ENCODE results near the gene PPP1R13B. TPM values are rescaled to one million over a fixed set of nuclear protein-coding genes. Genes with fewer than 3 reads are reported as not detected.

Gene PPP1R13B
- total RNA-seq, 1 donor from 2014 or later = 16.2 TPM

DNA sequence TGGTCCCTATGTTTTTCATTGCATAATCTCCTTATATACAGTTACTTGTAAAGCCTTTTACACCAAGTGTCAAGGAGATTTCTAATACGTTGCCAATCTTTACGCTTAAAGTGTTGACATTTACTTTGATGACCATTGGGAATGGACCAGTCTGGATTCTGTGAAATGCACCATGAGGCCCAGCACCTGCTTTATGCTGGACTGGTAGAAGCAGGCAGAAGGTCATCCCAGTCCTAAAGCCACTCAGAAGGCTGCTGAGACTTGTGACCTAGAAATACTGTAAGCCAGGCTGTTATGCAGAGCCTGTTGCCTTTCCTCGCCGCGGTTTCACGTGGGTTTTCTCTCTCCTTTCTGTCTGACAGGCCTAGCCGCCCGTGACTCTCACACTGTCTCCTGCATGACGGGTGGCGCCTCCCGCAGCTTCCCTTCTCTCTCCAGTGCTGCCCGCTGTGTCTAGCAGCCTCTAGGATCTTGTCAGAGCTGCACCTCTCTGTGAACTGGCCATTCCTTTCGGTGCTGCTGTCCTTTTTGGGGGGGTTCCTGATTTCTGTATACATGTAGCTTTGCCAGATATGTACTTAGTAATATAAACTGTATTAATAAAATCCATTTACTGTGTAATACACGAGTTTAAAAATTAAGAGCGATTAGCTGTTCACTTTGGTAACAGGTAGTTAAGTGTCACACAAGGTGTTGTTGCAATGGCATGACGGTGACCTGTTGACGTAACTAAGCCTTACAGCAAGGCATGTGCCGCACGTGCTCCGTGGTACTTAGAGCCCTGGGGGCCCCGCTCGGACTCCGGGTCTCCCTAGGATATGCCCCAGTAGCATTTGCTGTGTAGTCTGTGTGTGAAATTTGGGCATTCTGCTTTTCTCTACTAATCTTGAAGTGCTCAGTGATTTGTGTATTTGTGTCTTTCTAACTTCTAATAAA, 161.8 kb downstream of the PPP1R13B start:
- CTCF ChIA-PET = no interaction called here
- TF ChIP-seq, protein P1, sequence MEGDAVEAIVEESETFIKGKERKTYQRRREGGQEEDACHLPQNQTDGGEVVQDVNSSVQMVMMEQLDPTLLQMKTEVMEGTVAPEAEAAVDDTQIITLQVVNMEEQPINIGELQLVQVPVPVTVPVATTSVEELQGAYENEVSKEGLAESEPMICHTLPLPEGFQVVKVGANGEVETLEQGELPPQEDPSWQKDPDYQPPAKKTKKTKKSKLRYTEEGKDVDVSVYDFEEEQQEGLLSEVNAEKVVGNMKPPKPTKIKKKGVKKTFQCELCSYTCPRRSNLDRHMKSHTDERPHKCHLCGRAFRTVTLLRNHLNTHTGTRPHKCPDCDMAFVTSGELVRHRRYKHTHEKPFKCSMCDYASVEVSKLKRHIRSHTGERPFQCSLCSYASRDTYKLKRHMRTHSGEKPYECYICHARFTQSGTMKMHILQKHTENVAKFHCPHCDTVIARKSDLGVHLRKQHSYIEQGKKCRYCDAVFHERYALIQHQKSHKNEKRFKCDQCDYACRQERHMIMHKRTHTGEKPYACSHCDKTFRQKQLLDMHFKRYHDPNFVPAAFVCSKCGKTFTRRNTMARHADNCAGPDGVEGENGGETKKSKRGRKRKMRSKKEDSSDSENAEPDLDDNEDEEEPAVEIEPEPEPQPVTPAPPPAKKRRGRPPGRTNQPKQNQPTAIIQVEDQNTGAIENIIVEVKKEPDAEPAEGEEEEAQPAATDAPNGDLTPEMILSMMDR (IDR thresholded peaks at IDR 0.05) = no peak
- POLR2A ChIA-PET = no interaction called here
- no peak overlapping the region for H3K4me3 Mint-ChIP-seq
- H3K36me3 Mint-ChIP-seq (ENCODE audit: low read depth) = peaks cover 75% of the 10 kb centered on the region
- intact Hi-C loops (cut with micrococcal nuclease) = no loop called here
- no peaks in the 10 kb centered on the region for H3K27me3 Mint-ChIP-seq
- no peaks in the 10 kb centered on the region for H3K9me3 Mint-ChIP-seq
- no peak for ATAC-seq (ENCODE audit: low read depth)
- DNase-seq = no peak
- H3K4me1 Mint-ChIP-seq = peaks cover 24% of the 10 kb centered on the region
- H3K27ac Mint-ChIP-seq = no peak overlapping the region

DNA sequence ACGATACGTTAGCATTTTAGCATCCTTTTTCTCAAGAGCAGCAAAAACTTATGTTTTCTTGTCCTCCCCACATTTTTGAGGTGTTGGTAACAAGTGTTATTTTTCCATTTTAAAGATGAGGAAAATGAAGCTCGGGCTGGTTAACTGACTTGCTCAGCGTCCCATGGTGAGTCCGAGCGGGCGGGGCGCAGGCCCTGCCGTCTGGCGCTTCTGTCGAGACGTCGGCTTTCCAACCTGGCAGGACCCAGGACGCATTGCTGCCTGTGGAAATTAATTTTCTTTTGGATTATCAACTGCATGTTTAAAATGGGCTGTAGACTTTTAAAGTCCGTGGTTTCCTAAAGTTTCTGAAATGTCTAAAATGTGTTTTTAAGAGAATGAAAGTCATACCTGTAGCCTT, 162.5 kb downstream of the PPP1R13B start:
- DNase-seq = no peak
- no peak for ATAC-seq (ENCODE audit: low read depth)
- Mint-ChIP-seq H3K9me3 (no peaks in the 10 kb centered on the region), H3K27me3 (no peaks in the 10 kb centered on the region), H3K27ac (no peak overlapping the region), H3K4me3 (no peak overlapping the region), H3K4me1 (peaks cover 17% of the 10 kb centered on the region), H3K36me3 (ENCODE audit: low read depth) (peaks cover 79% of the 10 kb centered on the region)
- TF ChIP-seq, protein P1 (IDR thresholded peaks at IDR 0.05) = no peak
- intact Hi-C loops (cut with micrococcal nuclease) = no loop called here
- CTCF ChIA-PET = no interaction called here
- POLR2A ChIA-PET = no interaction called here

DNA sequence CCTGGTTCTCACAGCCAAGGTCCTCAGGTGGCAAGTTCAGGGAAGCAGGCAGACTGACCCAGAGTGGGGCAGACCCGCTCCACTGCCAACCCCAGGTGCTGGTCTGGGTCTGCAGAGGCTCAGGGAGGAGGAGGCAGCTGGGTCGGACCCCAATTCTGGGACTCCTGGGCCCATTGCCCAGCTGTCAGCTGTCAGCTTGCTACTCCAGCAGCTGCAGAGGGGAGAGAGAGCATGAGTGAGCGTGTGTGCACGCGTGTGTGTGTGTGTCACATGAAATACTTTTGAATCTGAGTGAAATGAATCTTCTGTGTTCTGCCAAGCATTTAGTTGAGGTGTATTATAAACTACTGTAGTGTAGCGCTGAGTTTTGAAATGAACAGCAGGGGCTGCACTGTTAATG, 162.9 kb downstream of the PPP1R13B start:
- Mint-ChIP-seq H3K27me3 (no peaks in the 10 kb centered on the region), H3K27ac (no peak overlapping the region), H3K36me3 (ENCODE audit: low read depth) (peaks cover 81% of the 10 kb centered on the region), H3K9me3 (no peaks in the 10 kb centered on the region), H3K4me3 (no peak overlapping the region), H3K4me1 (peaks cover 17% of the 10 kb centered on the region)
- no peak for ATAC-seq (ENCODE audit: low read depth)
- ChIA-PET POLR2A (no interaction called here), CTCF (no interaction called here)
- TF ChIP-seq, protein P1 (IDR thresholded peaks at IDR 0.05) = no peak
- intact Hi-C loops (cut with micrococcal nuclease) = no loop called here
- DNase-seq = no peak

Other genes with a start within 250 kb of the PPP1R13B start
- 126 and 153 TPM in 2 replicates for gene KLC1, start 218.4 kb downstream of the PPP1R13B start, total RNA-seq
- 23.5 and 26.0 TPM in 2 replicates for gene XRCC3, start 132.1 kb downstream of the PPP1R13B start, total RNA-seq
- gene ZFYVE21, start 131.8 kb downstream of the PPP1R13B start, total RNA-seq = 12.4 and 16.7 TPM in 2 replicates
- 2.6 and 3.1 TPM in 2 replicates for gene TDRD9, start 80.9 kb upstream of the PPP1R13B start, total RNA-seq
- gene RD3L, start 95.0 kb upstream of the PPP1R13B start, total RNA-seq = not detected in 2 replicates
- gene ASPG, start 238.1 kb upstream of the PPP1R13B start, total RNA-seq = not detected in 2 replicates

Data from activated B cell treated with CpG ODN at 0.5 μM for 24 hours (primary cell).